MM.1S (cell line): ENCODE results near the gene AUTS2.

Experiments
- CTCF ChIP-seq: fragments of 300-600 bp; sonication (generic); IDR thresholded peaks from 2 replicates; pipeline ENCODE4 v1.5.1; 2016; ENCODE audit warnings: antibody characterized with exemption, low read length, mixed read lengths
- EZH2 ChIP-seq: fragments of 300-600 bp; sonication (generic); optimal IDR thresholded peaks from 2 replicates; pipeline ENCODE3; 2017; ENCODE audit warnings: low read depth, mild to moderate bottlenecking, antibody characterized with exemption, low read length, mixed read lengths

GRCh38 chr7:70573071-70573661 is 974.9 kb downstream of the AUTS2 start:
- TF ChIP-seq CTCF (no peak), EZH2 (no peak)
